Omental fat pad (tissue), 4 donors: ENCODE results near the gene UNKL. TPM values are rescaled to one million over a fixed set of nuclear protein-coding genes. Genes with fewer than 3 reads are reported as not detected.

Source experiments
- ATAC-seq: fragments of 150-250 bp; one replicate; pipeline ENCODE4 v1.9.1; 2016; ENCODE audit warnings: mild to moderate bottlenecking, moderate library complexity; ENCODE audit not compliant: low FRiP score
- DNase-seq: peaks from one replicate; pipeline ENCODE4 v3.0.0-alpha.2; 2019; ENCODE audit warnings: low spot score
- CTCF ChIP-seq, 3 donors: fragments of 450-650 bp; IDR thresholded peaks; one replicate each; pipeline ENCODE4 v1.5.1; 2016 to 2017; ENCODE audit warnings: antibody characterized with exemption in 3 of 3, mild to moderate bottlenecking in 3 of 3, moderate library complexity in 2 of 3
- total RNA-seq, 4 donors: library from RNA; depleted of rRNA; stranded (reverse); fragments of >200 nt; gene quantifications; one replicate each; pipeline ENCODE4 v1.1.0, GENCODE V29; 2016

UNKL gene
- total RNA-seq, 4 donors from 2014 or later = 8.6 to 36.9 (median 14.2) TPM

DNA sequence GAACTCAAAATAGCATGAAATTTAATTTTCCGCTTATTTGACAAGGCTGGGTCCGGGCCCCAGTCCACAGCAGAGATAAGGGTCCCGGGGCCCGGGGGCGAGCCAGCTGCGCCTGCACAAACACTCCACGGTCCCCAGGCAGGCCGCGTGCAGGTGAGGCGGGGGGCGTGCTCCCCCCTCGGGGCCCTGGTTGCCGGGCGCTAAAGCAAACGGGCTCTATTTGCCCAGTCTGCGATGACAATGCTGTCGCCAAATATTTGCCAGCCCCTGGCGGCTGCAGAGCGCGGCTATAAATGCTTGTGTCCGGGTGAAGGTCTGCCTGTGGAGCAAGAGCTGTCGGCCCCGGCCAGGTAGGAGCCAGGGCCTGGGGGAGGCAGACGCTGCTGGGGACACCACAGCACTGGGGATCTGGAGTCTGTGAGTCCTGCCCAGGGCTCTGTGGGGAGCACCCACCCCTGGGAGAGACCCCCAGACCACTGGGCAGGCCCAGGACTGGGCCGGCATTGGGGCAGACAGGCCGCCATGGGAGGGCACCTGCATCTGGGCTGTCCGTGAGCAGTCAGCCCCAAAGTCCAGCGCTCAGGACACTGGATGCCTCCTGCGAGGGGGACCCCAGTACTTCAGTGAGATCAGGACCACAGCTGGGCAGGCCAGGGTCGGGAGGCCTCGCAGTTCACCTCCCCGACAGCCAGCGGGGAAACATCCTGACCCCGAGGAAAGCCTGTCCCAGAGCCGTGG is 16.4 kb upstream of the UNKL start, which contains the start of gene PERCC1:
Gene PERCC1 (plus strand): TSS at position 320 of the 738 bp plus-strand sequence. CDS start 1,516 bp downstream, outside the sequence.
- no peak for TF ChIP-seq CTCF (IDR thresholded peaks at IDR 0.05)
- ATAC-seq = no peak
- DNase-seq = no peak

- TF ChIP-seq CTCF (IDR thresholded peaks at IDR 0.05) = no peak
- ATAC-seq = no peak
- DNase-seq = no peak
These were observed 15.8 kb upstream of the UNKL start for GRCh38 chr16:1430214-1430758.

DNA sequence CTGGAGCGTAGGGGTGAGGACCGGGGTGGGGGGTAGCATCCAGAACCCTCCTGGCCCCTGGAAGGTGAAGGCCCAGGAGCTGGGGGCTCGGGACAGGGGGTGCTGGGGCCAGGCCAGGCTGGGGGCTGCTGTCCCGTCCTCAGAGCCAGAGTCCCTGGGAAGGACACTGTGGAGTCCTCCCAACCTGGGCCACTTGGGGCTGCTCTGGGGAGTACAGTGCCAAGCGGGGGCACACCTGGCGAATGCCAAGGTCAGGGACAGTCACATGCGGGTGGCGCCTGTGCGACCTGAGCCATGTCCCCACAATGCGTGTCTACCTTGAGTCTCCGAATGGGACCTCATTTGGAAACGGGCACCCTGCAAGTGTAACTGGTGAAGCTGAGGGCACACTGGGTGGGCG is 15.1 kb upstream of the UNKL start:
- TF ChIP-seq CTCF (IDR thresholded peaks at IDR 0.05) = no peak
- ATAC-seq (no peak), DNase-seq (no peak)

DNA sequence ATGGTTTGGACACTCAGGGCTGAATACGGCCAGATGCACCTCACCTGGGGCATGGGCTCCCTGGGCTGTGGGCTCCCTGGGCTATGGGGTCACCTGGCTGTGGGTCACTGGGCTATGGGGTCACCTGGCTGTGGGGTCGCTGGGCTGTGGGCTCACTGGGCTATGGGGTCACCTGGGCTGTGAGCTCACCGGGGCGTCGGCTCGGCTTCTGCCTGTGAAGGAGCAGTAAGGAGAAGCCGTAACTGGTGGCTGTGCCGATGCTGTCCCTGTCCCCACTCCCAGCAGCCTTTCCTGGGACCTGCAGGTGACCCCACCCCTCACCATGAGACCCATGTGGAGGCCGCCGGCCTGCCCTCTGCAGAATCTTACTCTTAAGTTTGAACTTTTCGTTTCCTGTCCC is 14.5 kb upstream of the UNKL start:
- DNase-seq = no peak
- no peak for TF ChIP-seq CTCF (IDR thresholded peaks at IDR 0.05)
- no peak for ATAC-seq

DNA sequence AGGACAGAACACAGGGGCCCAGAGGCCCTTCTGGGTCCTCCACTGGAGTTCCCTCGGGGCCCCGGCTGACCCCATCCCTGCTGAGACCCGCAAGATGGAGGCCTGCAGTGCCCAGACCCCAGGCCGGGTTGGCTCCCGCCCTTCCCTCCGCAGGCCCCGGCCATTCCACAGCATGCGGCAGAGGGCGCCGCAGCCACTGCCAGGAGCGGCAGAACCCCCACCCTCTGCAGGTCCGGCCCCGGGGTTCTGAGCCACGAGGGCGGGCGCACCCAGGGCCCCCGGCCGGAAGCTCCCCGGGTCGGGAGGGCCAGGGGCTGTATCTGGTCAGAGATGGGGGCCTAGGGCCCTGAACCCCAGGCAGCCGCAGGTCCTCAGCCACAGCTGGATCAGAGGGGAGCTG is 14.0 kb upstream of the UNKL start:
- ATAC-seq = no peak
- no peak for TF ChIP-seq CTCF (IDR thresholded peaks at IDR 0.05)
- DNase-seq = no peak

DNA sequence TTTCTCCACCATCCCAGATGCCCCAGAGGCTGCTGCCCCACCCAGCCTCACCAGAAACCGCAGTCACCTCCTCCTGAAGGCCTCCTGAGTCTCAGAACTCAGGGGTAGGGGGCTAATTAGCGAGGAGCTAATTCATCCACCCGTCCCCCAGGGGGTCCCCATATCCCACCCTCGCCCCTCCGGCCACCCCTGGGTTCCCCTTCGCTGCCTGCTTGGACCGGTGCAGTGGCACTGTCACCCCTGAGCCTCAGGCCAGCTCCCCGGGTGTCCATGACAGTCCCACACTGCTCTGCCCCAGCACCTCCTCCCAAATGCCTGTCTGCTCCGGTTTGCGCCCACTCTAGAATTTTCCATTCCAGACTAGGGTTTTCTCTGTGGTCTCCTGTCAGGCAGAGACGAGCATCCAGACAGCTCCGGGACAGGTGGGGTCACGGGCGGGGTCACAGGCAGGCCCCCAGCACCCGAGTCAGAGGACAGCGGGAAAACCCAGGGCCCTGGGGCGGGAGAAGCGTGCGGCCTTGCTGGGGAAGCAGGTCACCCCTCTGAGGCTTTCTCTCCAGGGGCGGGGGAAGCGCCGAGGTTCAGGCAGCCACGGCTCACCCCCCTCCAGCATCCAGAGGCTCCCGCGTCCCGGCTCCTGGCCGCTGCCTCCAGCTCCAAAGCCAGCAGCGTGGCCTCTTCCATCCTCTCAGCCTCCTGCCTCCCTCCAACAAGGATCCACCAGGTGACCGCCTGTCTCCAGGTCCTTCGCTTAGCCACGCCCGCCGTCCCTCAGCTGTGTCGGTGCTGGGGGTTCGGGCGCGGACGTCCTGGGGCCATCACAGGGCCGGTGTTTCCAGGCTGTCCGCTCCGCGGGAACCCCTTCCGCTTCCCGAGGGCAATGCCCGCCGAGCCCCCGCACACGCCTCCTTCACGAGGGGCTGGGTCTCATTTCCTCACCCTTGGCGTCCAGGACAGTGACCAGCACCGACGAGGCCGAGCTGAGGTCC is 13.3 kb upstream of the UNKL start:
- no peak for TF ChIP-seq CTCF (IDR thresholded peaks at IDR 0.05)
- ATAC-seq (no peak), DNase-seq (no peak)
